Measurements from ENCODE around the gene TIAM2. TPM values are rescaled to one million over a fixed set of nuclear protein-coding genes. Genes with fewer than 3 reads are reported as not detected.
"Not testable (repeated sequence)": the region's sequence is repeated elsewhere in the genome, so short reads cannot be mapped to it uniquely, and the experiment has no call there.

TIAM2 gene
- polyA plus RNA-seq, 6 donors from 2014 or later: 0.34 to 2.8 (median 0.58) TPM; not detected in 1

DNA sequence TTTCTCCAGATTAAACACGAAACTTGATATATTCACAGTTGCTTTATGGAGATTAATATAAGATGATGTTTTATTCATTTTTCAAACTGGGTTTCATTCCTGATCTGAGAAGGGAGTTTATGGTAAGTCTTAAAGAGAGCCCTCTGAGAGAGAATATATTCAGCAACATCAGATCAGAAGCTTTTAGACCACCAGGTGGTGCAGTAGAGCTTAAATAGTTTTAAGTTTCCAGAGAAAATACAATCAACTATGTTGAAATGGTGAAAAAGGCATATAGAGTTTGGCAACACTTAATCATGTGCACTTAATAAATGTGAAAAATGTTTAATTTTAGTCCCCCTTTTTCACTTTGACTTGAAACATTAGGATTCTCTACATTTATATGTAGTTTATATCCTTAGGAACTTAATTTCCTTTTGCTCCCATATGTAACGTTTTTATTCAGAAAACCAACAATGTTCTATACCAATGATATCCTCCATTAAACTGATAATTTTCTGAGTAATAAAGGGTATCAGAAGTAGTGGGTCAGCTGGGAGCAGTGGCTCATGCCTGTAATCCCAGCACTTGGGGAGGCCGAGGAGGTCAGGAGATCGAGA is 182.3 kb downstream of the TIAM2 start:
- H3K9me3 Mint-ChIP-seq: no peaks in the 10 kb centered on the region
- peak; percentile 5 for DNase-seq
- H3K36me3 Mint-ChIP-seq: no peaks in the 10 kb centered on the region
- H3K4me3 Mint-ChIP-seq: no peak overlapping the region
- H3K4me1 Mint-ChIP-seq: peaks cover 17% of the 10 kb centered on the region in 3 donors
- no peaks in the 10 kb centered on the region for H3K27me3 Mint-ChIP-seq
- ATAC-seq (ENCODE audit: low read depth in 2 of 2): peak in 1 of 2 donors; percentile 22
- H3K27ac Mint-ChIP-seq: no peak overlapping the region

- Mint-ChIP-seq H3K9me3 (no peaks in the 10 kb centered on the region), H3K4me1 (peaks cover 11 to 22% (median 14%) of the 10 kb centered on the region in 3 donors), H3K36me3 (no peaks in the 10 kb centered on the region), H3K27me3 (no peaks in the 10 kb centered on the region), H3K27ac (peak overlapping the region in 3 of 6 donors; percentile 5 to 79 (median 6)), H3K4me3 (peak overlapping the region in 1 of 8 donors; percentile 50)
- no peak for DNase-seq
- peak; percentile 75 to 78 for ATAC-seq (ENCODE audit: low read depth in 2 of 2)
Observed at GRCh38 chr6:155181498-155181897, 186.4 kb downstream of the TIAM2 start.

GRCh38 chr6:155182103-155182502 is 187.0 kb downstream of the TIAM2 start:
- no peaks in the 10 kb centered on the region for H3K27me3 Mint-ChIP-seq
- H3K27ac Mint-ChIP-seq: peak overlapping the region in 2 of 6 donors; percentile 13 to 79
- DNase-seq: no peak
- no peak for ATAC-seq (ENCODE audit: low read depth in 2 of 2)
- no peaks in the 10 kb centered on the region for H3K9me3 Mint-ChIP-seq
- peaks cover 11 to 22% (median 14%) of the 10 kb centered on the region in 3 donors for H3K4me1 Mint-ChIP-seq
- H3K4me3 Mint-ChIP-seq: no peak overlapping the region
- H3K36me3 Mint-ChIP-seq: no peaks in the 10 kb centered on the region

- Mint-ChIP-seq H3K4me1 (peaks cover 11 to 22% (median 14%) of the 10 kb centered on the region in 3 donors), H3K4me3 (peak overlapping the region in 2 of 8 donors; percentile 47 to 54), H3K9me3 (no peaks in the 10 kb centered on the region), H3K27ac (peak overlapping the region in 2 of 6 donors; percentile 75 to 79), H3K27me3 (no peaks in the 10 kb centered on the region), H3K36me3 (no peaks in the 10 kb centered on the region)
- DNase-seq (no peak), ATAC-seq (ENCODE audit: low read depth in 2 of 2) (no peak)
Observed at GRCh38 chr6:155183095-155183494, 188.0 kb downstream of the TIAM2 start.

GRCh38 chr6:155185041-155185440 is 189.9 kb downstream of the TIAM2 start:
- not testable (repeated sequence) for H3K9me3 Mint-ChIP-seq; DNase-seq; H3K36me3 Mint-ChIP-seq; H3K27ac Mint-ChIP-seq; ATAC-seq (ENCODE audit: low read depth in 2 of 2); H3K27me3 Mint-ChIP-seq; H3K4me3 Mint-ChIP-seq
- H3K4me1 Mint-ChIP-seq: peaks cover 11 to 22% (median 14%) of the 10 kb centered on the region in 3 donors

DNA sequence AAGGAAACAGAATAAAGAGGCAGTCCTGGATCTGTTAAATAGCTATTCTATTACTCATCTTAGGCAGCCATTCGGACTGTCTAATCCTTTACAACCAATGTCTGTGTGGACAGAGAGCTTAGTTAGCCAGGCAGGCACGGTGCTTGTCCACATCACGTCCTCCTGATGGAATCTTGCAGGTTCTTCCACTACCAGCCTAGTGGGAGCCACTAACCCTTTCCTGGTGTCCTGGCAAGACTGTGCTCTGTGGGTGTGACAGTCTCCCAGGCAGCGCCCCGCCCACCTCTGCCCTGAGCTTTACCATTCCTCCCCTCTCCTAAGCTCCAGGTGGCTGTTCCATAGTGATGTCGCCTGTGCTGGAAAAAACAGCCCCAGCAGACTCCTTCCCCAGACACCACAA is 190.4 kb downstream of the TIAM2 start:
- peak overlapping the region in 1 of 8 donors; percentile 18 for H3K4me3 Mint-ChIP-seq
- no peaks in the 10 kb centered on the region for H3K36me3 Mint-ChIP-seq
- no peaks in the 10 kb centered on the region for H3K9me3 Mint-ChIP-seq
- no peak for ATAC-seq (ENCODE audit: low read depth in 2 of 2)
- peaks cover 11 to 22% (median 14%) of the 10 kb centered on the region in 3 donors for H3K4me1 Mint-ChIP-seq
- peaks cover 0 to 8% (median 0%) of the 10 kb centered on the region in 3 donors for H3K27me3 Mint-ChIP-seq
- DNase-seq: no peak
- peak overlapping the region in 1 of 6 donors; percentile 60 for H3K27ac Mint-ChIP-seq

- no peak for DNase-seq
- peaks cover 11 to 18% (median 14%) of the 10 kb centered on the region in 3 donors for H3K4me1 Mint-ChIP-seq
- H3K27me3 Mint-ChIP-seq: peaks cover 0 to 8% (median 4%) of the 10 kb centered on the region in 3 donors
- peak overlapping the region in 2 of 6 donors; percentile 68 to 76 for H3K27ac Mint-ChIP-seq
- ATAC-seq (ENCODE audit: low read depth in 2 of 2): no peak
- H3K36me3 Mint-ChIP-seq: no peaks in the 10 kb centered on the region
- no peaks in the 10 kb centered on the region for H3K9me3 Mint-ChIP-seq
- H3K4me3 Mint-ChIP-seq: peak overlapping the region in 1 of 8 donors; percentile 18
Observed at GRCh38 chr6:155186052-155186658, 191.0 kb downstream of the TIAM2 start.

- DNase-seq (no peak), ATAC-seq (ENCODE audit: low read depth in 2 of 2) (no peak)
- Mint-ChIP-seq H3K27ac (peak overlapping the region in 1 of 6 donors; percentile 63), H3K36me3 (no peaks in the 10 kb centered on the region), H3K4me3 (no peak overlapping the region), H3K27me3 (peaks cover 0 to 8% (median 5%) of the 10 kb centered on the region in 3 donors), H3K9me3 (no peaks in the 10 kb centered on the region), H3K4me1 (peaks cover 2 to 10% (median 6%) of the 10 kb centered on the region in 3 donors)
Observed at GRCh38 chr6:155187106-155187505, 192.0 kb downstream of the TIAM2 start.

GRCh38 chr6:155187994-155188706 is 193.0 kb downstream of the TIAM2 start:
- no peaks in the 10 kb centered on the region for H3K36me3 Mint-ChIP-seq
- no peaks in the 10 kb centered on the region for H3K9me3 Mint-ChIP-seq
- no peak overlapping the region for H3K27ac Mint-ChIP-seq
- no peak for ATAC-seq (ENCODE audit: low read depth in 2 of 2)
- DNase-seq: no peak
- H3K4me1 Mint-ChIP-seq: peaks cover 0 to under 1% (median 0%) of the 10 kb centered on the region in 3 donors
- peaks cover 0 to 8% (median 5%) of the 10 kb centered on the region in 3 donors for H3K27me3 Mint-ChIP-seq
- H3K4me3 Mint-ChIP-seq: no peak overlapping the region

- no peak for ATAC-seq (ENCODE audit: low read depth in 2 of 2)
- Mint-ChIP-seq H3K27ac (no peak overlapping the region), H3K9me3 (no peaks in the 10 kb centered on the region), H3K4me1 (no peaks in the 10 kb centered on the region), H3K36me3 (no peaks in the 10 kb centered on the region), H3K4me3 (no peak overlapping the region), H3K27me3 (peaks cover 0 to 8% (median 7%) of the 10 kb centered on the region in 3 donors)
- DNase-seq: no peak
Observed at GRCh38 chr6:155188707-155189496, 193.8 kb downstream of the TIAM2 start.

GRCh38 chr6:155190677-155191076 is 195.6 kb downstream of the TIAM2 start:
- Mint-ChIP-seq H3K4me3 (no peak overlapping the region), H3K9me3 (peaks cover 0 to 1% (median 0%) of the 10 kb centered on the region in 7 donors), H3K27me3 (peaks cover 0 to 11% (median 8%) of the 10 kb centered on the region in 3 donors), H3K36me3 (no peaks in the 10 kb centered on the region), H3K4me1 (no peaks in the 10 kb centered on the region), H3K27ac (no peak overlapping the region)
- ATAC-seq (ENCODE audit: low read depth in 2 of 2) (no peak), DNase-seq (no peak)

DNA sequence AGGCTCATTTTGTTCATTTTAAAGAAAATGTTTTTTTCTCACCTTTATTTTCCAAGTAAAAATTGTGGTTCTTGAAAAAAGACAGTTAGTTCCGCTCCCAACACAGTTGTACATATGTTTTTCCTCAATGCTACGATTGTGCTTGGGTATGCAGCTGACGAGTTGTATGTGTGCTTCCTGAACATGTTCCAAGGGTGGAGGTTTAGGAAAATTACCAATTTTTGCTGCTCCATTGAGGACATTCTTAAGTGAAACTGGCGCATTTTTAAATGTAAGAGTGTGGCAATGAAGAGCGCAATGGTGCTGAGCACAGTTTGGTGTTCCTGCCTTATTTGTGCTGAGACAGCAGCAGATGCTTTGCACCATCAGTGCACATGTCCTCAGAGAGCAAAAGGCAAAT is 198.4 kb downstream of the TIAM2 start:
- ATAC-seq (ENCODE audit: low read depth in 2 of 2) (no peak), DNase-seq (no peak)
- no peaks in the 10 kb centered on the region for H3K4me1 Mint-ChIP-seq
- peaks cover 0 to 11% (median 8%) of the 10 kb centered on the region in 3 donors for H3K27me3 Mint-ChIP-seq
- peaks cover 0 to 9% (median 4%) of the 10 kb centered on the region in 7 donors for H3K9me3 Mint-ChIP-seq
- no peaks in the 10 kb centered on the region for H3K36me3 Mint-ChIP-seq
- no peak overlapping the region for H3K4me3 Mint-ChIP-seq
- H3K27ac Mint-ChIP-seq: no peak overlapping the region

DNA sequence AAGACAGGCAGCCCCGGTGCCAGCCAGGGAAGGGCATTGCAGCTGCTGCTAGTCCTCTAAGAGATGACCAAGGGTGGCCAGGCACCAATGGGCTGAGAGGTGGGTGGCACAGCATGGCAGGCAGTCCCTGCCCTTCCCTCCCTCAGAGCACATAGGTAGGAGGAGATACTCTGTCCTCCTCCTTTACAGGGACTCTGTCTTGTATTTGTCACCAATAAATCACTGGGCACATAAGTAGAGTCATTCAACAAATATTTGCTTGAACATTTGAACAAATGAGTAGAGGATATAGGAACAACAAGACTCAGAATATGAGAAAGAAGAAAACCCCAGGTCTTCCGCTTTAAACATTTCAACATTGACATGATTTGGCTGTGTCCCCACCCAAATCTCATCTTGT is 199.3 kb downstream of the TIAM2 start:
- H3K36me3 Mint-ChIP-seq: no peaks in the 10 kb centered on the region
- H3K27me3 Mint-ChIP-seq: peaks cover 0 to 11% (median 4%) of the 10 kb centered on the region in 3 donors
- DNase-seq: no peak
- H3K4me1 Mint-ChIP-seq: no peaks in the 10 kb centered on the region
- peaks cover 0 to 9% (median 4%) of the 10 kb centered on the region in 7 donors for H3K9me3 Mint-ChIP-seq
- H3K4me3 Mint-ChIP-seq: no peak overlapping the region
- ATAC-seq (ENCODE audit: low read depth in 2 of 2): no peak
- no peak overlapping the region for H3K27ac Mint-ChIP-seq
